Testis (tissue), 2 donors: ENCODE measurements around the gene ARF5.

ENCODE experiments used
- CTCF ChIP-seq, 3 experiments: fragments of 450-650 bp in 2 of 3; fragments of 200-600 bp in 1 of 3; sonication (generic) in 1 of 3; IDR thresholded peaks; one replicate each; pipeline ENCODE4 v1.5.1; 2016 to 2019; ENCODE audit warnings: antibody characterized with exemption in 3 of 3, mild to moderate bottlenecking in 2 of 3, moderate library complexity in 1 of 3
- POLR2A ChIP-seq: fragments of 450-650 bp; IDR thresholded peaks from one replicate; pipeline ENCODE4 v1.6.1; 2017; ENCODE audit warnings: antibody characterized with exemption, mild to moderate bottlenecking, moderate library complexity

GRCh38 chr7:127600885-127601284 lies 12.7 kb downstream of the ARF5 start:
- TF ChIP-seq CTCF (IDR thresholded peaks at IDR 0.05) (no peak), POLR2A (no peak)
